ENCODE data around the gene KAZN. TPM values are rescaled to one million over a fixed set of nuclear protein-coding genes. Genes with fewer than 3 reads are reported as not detected.

The KAZN gene
- total RNA-seq, 2 donors from 2014 or later = 9.8 to 12.2 TPM

DNA sequence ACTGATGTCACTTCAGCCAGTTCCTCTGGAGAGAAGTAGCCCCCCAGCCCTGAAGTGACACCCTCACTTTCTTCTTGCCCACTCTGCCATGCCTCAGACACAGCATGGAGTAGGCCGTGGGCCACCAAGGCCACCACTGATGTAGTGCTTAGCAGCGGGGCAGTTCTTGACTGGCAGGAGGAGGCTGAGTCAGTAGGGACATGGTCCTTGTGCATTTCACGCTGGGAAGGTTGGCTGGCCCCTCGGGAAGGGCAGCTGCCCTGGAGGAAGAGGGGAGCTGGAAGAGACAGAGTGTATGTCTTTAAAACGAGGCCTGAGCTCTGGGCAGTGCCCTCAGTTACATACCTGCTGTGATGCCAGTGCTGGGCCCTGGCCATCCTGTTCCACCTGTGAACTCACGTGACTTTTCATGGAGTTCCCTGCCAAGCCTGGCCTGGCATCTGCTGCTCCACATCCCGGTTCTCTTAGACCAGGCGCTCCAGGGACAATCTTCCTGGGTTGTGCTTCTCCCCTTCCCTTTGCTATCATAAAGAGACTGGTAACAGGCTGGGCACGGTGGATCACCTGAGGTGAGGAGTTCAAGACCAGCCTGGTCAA, 396.5 kb downstream of the KAZN start:
- TF ChIP-seq CTCF (IDR thresholded peaks at IDR 0.05) = no peak
- no peak overlapping the region for H3K9ac ChIP-seq (ENCODE audit: low read depth in 2 of 2, low read length in 2 of 2)
- H3K4me1 ChIP-seq = no peaks in the 10 kb centered on the region
- no peaks in the 10 kb centered on the region for H3K9me3 ChIP-seq
- intact Hi-C loops (cut with DNase I) = no loop called here
- H3K27ac ChIP-seq = no peak overlapping the region
- no peak overlapping the region for H3K4me3 ChIP-seq
- no peaks in the 10 kb centered on the region for H3K27me3 ChIP-seq
- DNase-seq = no peak
- no peaks in the 10 kb centered on the region for H3K36me3 ChIP-seq

DNA sequence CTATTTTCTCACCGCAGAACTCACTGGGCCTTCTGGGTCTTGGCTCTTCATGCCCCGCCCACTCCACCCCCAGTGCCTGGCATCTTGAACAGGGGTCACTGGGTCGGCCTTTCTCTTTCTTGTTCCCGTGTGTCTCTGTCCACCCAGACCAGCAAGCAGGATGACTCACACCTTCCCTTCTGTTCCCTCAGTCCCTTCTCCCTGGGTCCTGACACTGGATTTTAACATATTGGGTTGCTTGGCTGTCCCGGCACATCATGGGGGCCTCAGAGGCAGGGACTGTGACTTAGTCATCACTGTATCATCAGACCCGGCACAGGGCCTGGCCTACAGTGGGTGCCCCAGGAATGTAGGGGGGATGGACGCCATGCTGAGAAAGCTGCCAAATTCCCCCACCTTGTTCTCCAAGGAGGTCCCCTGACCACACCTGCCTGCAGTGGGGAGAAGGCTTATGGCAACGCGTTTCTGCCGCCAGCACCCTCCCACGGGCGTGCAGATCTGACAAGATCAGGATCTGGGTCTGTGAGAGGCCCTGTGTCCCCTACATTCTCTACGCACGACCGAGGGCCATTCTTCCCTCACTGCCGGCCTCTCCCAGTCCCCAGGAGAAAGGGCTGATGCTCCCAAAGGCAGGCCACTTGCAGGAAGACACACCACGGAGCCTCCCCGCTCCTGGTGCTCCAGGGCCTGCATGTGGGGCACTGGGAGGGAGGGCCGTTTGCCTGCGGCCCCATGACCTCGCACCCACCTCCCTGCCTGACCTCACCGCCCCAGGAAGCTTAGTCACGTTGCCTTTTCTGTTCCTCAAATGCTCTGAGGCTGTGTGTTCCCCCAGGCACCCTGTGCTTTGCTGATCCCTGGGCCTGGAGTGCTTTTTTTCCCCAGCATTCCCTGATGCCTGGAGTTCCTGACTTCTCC, 397.9 kb downstream of the KAZN start:
- Histone ChIP-seq H3K36me3 (no peaks in the 10 kb centered on the region), H3K9me3 (no peaks in the 10 kb centered on the region), H3K9ac (ENCODE audit: low read depth in 2 of 2, low read length in 2 of 2) (no peak overlapping the region), H3K4me1 (no peaks in the 10 kb centered on the region), H3K27me3 (no peaks in the 10 kb centered on the region), H3K27ac (no peak overlapping the region), H3K4me3 (no peak overlapping the region)
- no peak for DNase-seq
- no peak for TF ChIP-seq CTCF (IDR thresholded peaks at IDR 0.05)
- intact Hi-C loops (cut with DNase I) = no loop called here

DNA sequence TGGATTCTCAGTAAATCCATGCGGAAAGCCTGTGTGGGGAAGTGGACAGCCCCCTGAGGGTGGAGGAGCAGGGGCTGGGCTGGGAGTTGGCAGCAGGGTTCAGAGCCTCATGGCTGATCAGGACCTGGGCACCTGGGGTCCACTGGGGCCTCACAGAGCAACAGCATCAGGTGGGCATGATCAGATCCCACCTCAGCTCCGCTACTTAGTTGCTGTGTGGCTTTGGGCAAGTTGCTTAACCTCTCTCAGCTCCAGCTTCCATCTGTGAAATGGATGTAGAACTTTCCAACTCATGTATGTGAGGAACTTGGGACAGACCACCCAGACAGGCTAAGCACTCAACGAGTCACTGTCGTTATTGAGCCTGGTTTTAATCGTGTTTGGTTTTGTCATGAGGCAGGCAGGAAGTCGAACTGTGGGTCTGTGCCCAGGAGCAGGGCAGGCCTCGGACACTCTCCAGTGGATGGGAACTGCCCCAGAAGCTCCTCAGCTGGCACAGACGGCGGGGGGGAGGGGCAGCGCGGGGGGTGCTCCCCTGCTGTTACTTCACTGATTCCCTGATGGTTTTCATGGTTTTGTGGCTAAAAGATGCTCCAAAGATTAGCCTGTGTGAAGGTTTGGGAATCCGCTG, 399.3 kb downstream of the KAZN start:
- TF ChIP-seq CTCF (IDR thresholded peaks at IDR 0.05) = no peak
- no peak overlapping the region for H3K9ac ChIP-seq (ENCODE audit: low read depth in 2 of 2, low read length in 2 of 2)
- no peaks in the 10 kb centered on the region for H3K36me3 ChIP-seq
- H3K9me3 ChIP-seq = no peaks in the 10 kb centered on the region
- DNase-seq = no peak
- H3K27ac ChIP-seq = no peak overlapping the region
- H3K27me3 ChIP-seq = no peaks in the 10 kb centered on the region
- no peaks in the 10 kb centered on the region for H3K4me1 ChIP-seq
- H3K4me3 ChIP-seq = no peak overlapping the region
- intact Hi-C loops (cut with DNase I) = no loop called here

DNA sequence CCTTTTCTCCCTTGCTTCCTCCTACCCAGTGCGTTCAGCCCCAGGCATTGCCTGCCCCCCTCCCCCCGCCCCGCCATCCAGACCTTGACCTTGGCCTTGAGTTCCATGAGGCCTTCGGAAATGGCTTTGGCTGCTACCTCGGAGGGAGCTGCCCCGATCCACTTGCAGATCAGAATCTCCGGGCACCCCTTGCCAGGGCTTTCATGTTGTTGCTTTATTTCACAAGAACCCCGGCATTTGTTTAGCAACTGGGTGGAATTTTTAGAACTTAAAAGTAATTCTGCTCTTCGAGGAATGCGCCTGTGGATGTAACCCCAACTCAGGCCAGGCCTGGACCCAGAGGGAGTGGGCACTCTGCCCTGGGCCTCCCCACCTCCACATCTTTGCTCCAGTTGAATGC, 401.0 kb downstream of the KAZN start:
- Histone ChIP-seq H3K9ac (ENCODE audit: low read depth in 2 of 2, low read length in 2 of 2) (no peak overlapping the region), H3K4me3 (no peak overlapping the region), H3K27me3 (no peaks in the 10 kb centered on the region), H3K27ac (no peak overlapping the region), H3K36me3 (no peaks in the 10 kb centered on the region), H3K4me1 (no peaks in the 10 kb centered on the region), H3K9me3 (no peaks in the 10 kb centered on the region)
- intact Hi-C loops (cut with DNase I) = no loop called here
- TF ChIP-seq CTCF (IDR thresholded peaks at IDR 0.05) = no peak
- no peak for DNase-seq

DNA sequence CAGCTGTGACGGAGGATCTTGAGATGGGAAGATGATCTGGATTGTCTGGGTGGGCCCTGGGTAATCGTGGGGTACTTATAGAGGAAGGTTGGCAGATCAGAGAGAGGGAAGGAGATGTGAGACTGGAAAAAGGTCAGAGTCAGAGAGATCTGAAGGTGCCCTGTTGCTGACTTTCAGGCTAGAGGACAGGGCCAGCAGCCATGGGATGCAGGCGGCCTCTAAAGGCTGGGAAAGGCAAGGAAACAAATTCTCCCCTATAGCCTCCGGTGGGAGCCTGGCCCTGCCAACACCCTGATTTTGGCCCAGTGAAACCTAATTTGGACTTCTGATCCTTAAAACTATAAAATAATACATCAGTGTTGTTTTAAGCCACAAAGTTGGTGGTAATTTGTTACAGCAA, 401.5 kb downstream of the KAZN start:
- no peaks in the 10 kb centered on the region for H3K9me3 ChIP-seq
- no peak for DNase-seq
- H3K9ac ChIP-seq (ENCODE audit: low read depth in 2 of 2, low read length in 2 of 2) = no peak overlapping the region
- H3K36me3 ChIP-seq = no peaks in the 10 kb centered on the region
- no peak overlapping the region for H3K4me3 ChIP-seq
- no peak overlapping the region for H3K27ac ChIP-seq
- intact Hi-C loops (cut with DNase I) = no loop called here
- TF ChIP-seq CTCF (IDR thresholded peaks at IDR 0.05) = no peak
- no peaks in the 10 kb centered on the region for H3K27me3 ChIP-seq
- H3K4me1 ChIP-seq = no peaks in the 10 kb centered on the region

All from colonic mucosa (tissue), 4 donors.